Activated CD4-positive, alpha-beta T cell treated with anti-CD3 and anti-CD28 coated beads, Interleukin-2, amount 50 U/mL, for 48 hours (primary cell): ENCODE data around the gene TSPYL4.

Experiments used
- DNase-seq, 2 experiments: peaks; one replicate each; pipeline ENCODE4 v3.0.0-alpha.2; 2020

Gene TSPYL4

GRCh38 chr6:116268589-116269293 lies 14.9 kb upstream of the TSPYL4 start:
- DNase-seq = no peak

GRCh38 chr6:116267836-116268588 lies 14.1 kb upstream of the TSPYL4 start:
- no peak for DNase-seq

GRCh38 chr6:116266803-116267202 lies 12.9 kb upstream of the TSPYL4 start:
- no peak for DNase-seq

- DNase-seq = no peak
These were observed 11.4 kb upstream of the TSPYL4 start for GRCh38 chr6:116265041-116265829.

- DNase-seq = no peak
These were observed 9.5 kb upstream of the TSPYL4 start for GRCh38 chr6:116263353-116263752.

GRCh38 chr6:116258520-116258919 lies 4.6 kb upstream of the TSPYL4 start:
- DNase-seq = no peak

- no peak for DNase-seq
These were observed 2.8 kb upstream of the TSPYL4 start for GRCh38 chr6:116256694-116257093.

- no peak for DNase-seq
These were observed 1.4 kb upstream of the TSPYL4 start for GRCh38 chr6:116255246-116255800.

GRCh38 chr6:116254297-116255056 lies 602 bp upstream of the TSPYL4 start:
- DNase-seq = no peak

GRCh38 chr6:116253188-116253504 lies 729 bp downstream of the TSPYL4 start:
- DNase-seq = no peak

- no peak for DNase-seq
These were observed 2.1 kb downstream of the TSPYL4 start for GRCh38 chr6:116251568-116252384.

- no peak for DNase-seq
These were observed 5.3 kb downstream of the TSPYL4 start for GRCh38 chr6:116248577-116248976.

GRCh38 chr6:116247285-116247684 lies 6.6 kb downstream of the TSPYL4 start:
- no peak for DNase-seq

GRCh38 chr6:116246089-116246488 lies 7.8 kb downstream of the TSPYL4 start:
- no peak for DNase-seq

GRCh38 chr6:116244284-116244683 lies 9.6 kb downstream of the TSPYL4 start:
- no peak for DNase-seq

GRCh38 chr6:116239856-116240255 lies 14.0 kb downstream of the TSPYL4 start:
- DNase-seq = no peak

GRCh38 chr6:116239256-116239655 lies 14.6 kb downstream of the TSPYL4 start:
- DNase-seq = no peak

- no peak for DNase-seq
These were observed 15.8 kb downstream of the TSPYL4 start for GRCh38 chr6:116238083-116238482.

- DNase-seq = no peak
These were observed 19.2 kb downstream of the TSPYL4 start for GRCh38 chr6:116234689-116235088.

- DNase-seq = peak in 1 of 2 experiments; percentile 20
These were observed 24.5 kb downstream of the TSPYL4 start for GRCh38 chr6:116229287-116229913.

GRCh38 chr6:116223355-116223754 lies 30.5 kb downstream of the TSPYL4 start:
- no peak for DNase-seq
